Mesenteric fat pad (tissue), 1 donor: ENCODE measurements around the gene SHANK1. TPM values are rescaled to one million over a fixed set of nuclear protein-coding genes. Genes with fewer than 3 reads are reported as not detected.
"Not testable (repeated sequence)": the region's sequence is repeated elsewhere in the genome, so short reads cannot be mapped to it uniquely, and the experiment has no call there.

Experiments used
- DNase-seq: peaks from one replicate; pipeline ENCODE4 v3.0.0-alpha.2; 2020; ENCODE audit warnings: low spot score
- total RNA-seq: library from RNA; stranded (reverse); fragmentation: NEBNext Ultra II Directional; extraction: Animal tissue kit (Norgen Biotek cat#: 25700); gene quantifications from one replicate; pipeline ENCODE4 v1.2.1, GENCODE V29; 2021
- donor health status: DM: yes; HTN: yes; CAD: no.

SHANK1 gene
- total RNA-seq, 1 donor from 2014 or later = 0.74 TPM

DNA sequence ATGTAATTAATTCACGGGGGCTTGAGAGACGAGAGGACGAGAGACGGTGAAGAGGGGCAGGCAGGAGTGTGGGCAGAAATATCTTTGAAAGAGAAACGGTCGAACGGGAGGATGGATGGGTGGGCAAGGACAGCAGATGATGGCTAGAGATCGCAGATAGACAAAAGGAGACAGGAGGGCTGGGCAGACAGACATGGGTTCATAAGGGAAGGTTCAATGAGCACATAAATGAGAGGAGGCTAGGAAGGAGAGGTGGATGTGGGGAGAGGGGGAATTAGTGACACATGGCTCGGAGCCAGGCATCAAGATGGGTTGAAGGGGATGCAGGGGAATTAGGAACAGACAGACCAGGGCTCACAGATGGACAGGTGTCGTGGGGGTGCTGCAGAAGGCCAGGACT lies 81.0 kb downstream of the SHANK1 start:
- DNase-seq = no peak

DNA sequence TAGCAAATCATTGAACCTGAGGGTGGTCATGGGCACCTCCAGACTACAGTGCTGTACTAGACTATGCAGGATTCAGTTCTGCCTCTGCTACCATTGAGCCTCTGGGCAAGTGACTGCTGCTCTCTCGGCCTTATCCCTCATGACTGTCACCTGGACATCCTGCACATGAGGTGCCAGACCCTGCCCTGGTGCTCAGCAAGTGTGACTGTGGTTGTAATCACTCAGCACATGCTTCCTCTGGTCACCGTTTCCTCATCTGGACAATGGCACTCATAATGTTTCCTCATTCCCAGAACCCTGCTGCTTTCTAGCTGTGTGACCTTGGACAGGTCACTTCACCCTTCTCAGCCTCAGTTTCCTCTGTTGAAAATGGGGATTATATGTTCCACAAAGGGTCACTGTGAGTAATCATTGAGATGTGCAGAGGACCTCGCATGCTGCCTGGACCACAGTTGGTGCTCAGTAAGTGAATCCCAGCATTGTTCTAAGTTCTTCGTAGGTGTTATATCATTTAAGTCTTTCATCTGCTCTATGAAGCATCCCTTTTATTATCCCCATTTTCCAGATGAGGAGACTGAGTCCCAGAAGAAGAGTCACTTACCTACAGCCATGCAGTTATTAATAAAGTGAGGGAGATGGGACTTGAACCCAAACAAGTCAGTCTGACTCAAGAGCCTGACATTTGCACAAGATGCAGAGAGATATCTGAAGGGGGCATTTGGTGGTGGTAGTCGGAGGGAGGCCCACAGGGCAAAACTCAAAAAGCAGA lies 83.1 kb downstream of the SHANK1 start:
- DNase-seq = no peak

DNA sequence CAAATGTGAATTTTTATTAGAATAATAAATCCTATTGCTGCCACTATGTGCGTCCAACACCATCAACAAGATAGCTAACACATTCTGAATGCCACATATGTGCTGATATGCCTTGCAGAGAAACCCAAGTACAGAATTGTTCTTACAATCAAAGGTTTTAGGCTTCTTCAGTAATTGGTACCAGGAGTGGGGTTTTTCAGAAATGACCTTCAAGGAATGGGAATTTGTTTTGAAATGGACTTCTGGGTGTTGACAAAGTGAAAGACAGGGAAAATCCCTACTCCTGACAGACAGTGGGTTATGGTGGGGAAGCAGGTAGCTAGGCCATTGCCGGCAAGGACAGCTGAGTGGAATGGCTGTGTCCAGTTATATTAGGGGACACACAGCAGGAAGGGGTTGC lies 85.6 kb downstream of the SHANK1 start:
- no peak for DNase-seq

DNA sequence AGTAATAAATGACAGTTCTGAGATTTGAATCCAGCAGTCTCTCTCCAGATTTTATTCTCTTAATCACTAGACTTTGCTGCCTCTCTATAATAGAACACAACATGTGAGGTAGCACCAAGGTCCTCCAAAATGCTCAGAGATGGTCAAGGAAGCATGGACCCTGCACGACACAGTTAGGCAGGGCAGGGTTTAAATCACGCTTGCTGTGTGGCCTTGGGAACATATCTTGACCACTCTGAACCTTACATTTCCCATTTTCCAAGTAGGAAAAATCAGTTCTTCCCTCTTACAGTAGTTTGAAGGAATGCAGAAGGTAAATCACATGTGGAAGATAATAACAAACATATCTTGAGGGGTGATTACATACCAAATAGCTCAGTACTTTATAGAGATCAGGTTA lies 86.2 kb downstream of the SHANK1 start:
- DNase-seq = no peak

DNA sequence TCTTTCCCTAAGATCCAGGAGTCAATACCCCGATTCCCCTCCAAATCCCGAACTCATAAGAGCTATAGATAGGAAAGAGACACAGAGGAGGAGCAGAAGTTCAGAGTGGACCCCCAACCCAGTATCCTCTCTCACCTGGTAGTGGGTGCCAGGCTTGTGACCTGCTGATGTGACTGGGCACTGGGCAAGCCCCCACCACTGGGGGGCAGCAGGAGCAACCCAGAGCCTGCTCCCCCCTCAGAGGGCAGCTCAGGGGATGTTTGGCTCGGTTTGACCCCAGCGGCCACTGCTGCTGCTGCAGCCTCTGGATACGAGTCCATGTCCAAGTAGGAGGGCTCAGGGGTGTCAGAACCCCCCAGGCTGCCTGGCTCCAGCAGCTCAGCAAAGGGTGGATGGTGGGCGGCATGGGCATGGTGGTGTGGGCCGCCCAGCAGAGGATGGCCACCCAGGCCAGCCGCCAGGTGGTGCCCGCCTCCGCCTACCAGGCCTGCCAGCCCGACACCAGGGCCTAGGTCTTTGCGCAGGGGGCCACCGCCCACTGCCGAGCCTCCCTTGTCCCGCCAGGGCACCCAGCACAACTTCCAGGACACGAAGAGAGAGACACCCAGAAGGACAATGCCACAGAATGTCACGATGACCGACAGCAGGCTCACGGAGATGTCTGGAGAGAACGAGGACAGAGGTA lies 87.3 kb downstream of the SHANK1 start:
- no peak for DNase-seq

DNA sequence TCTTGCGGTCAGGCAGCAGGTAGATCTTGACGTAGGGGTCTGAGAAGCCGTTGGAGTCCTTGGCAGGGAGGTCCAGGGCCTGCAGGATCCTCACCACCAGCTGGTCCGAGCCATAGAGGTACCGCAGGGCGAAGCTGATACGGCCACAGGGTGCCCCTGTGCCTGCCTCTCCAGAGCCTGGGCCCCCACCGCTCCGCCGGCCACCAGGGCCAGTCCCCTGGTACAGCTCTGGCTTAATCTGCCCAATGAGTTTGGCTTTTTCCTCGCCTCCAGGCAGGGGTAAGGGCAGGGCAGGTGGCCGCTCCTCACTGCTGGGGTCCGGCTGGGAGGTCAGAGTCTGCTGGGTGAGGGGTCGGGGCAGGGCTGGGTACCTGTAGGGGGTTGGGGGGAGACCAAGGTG lies 89.8 kb downstream of the SHANK1 start:
- DNase-seq = no peak

- no peak for DNase-seq
Observed at GRCh38 chr19:50629194-50629593, 90.4 kb downstream of the SHANK1 start.

- no peak for DNase-seq
Observed at GRCh38 chr19:50628551-50628950, 91.1 kb downstream of the SHANK1 start.

- no peak for DNase-seq
Observed at GRCh38 chr19:50628146-50628545, 91.5 kb downstream of the SHANK1 start.

DNA sequence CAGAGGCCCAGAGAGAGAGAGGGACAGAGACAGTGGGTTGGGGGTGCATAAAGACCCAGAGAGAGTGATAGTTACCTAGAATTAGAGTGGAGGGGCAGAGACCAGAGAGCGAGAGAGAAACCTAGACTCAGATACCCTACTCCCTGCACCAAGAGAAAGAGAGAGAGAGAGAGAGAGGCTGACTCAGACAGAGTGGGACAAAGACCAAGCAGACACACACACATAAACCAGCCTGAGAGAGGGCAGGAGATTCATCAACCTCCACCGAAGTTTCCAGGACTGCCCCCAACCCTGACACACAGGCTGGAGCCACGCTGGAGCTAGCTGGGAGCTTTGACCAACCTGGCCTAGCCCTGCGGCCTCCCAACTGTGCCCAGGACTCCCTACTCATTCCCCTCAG lies 92.8 kb downstream of the SHANK1 start:
- DNase-seq = no peak

DNA sequence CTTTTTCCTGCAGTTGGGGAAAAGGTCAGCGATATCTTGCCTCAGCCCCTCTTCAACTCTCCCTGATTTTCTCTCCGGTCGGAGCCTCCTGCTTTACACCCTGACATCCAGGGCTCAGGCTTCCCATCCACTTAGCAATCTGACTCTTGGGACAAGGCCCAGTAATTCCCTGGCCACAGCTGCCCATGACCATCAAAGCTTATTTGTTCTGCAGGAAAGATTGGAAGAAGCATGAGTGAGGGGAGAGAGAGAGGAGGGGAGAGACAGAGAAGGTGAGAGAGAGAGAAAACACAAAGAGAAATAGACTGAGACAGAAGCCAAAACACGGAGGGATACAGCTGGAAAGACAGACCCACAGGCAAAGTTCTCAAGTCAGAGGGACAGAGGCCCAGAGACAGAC lies 93.6 kb downstream of the SHANK1 start:
- no peak for DNase-seq

- DNase-seq = no peak
Observed at GRCh38 chr19:50624949-50625600, 94.5 kb downstream of the SHANK1 start.

DNA sequence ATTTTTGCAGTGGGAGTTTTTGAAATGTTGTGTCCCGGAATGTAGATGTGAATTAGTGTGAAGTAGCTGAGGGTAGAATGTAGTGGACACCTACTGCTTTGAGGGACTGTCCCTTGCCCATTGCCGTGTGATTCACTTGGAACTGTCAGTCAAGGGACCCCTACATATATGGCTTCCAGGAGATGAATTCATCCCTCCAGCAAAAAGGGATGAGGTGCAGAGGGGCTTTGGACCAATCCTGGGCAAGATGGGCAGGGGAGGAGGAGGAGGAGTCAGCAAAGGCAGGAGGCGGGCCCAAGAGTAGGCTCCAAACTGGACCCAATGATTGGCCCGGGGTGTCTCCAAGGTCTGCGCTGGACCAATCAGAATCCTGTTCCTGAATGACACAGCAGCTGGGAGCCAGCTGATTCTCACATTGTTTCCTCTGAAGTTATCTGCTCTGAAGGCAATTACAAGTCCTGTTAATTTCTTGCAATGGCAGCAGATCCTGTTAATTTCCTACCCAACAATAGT lies 99.2 kb downstream of the SHANK1 start:
- DNase-seq = peak; percentile 30

DNA sequence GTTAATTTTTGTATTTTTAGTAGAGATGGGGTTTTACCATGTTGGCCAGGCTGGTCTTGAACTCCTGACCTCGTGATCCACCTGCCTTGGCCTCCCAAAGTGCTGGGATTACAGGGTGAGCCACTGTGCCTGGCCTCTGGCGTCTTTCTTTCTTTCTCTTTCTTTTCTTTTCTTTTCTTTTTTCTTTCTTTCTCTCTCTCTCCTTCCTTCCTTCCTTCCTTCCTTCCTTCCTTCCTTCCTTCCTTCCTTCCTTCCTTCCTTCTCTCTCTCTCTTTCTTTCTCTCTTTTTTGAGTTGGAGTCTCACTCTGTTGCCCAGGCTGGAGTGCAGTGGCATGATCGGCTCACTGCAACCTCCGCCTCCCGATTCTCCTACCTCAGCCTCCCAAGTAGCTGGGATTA lies 100.4 kb downstream of the SHANK1 start:
- DNase-seq = not testable (repeated sequence)

GRCh38 chr19:50618379-50618778 lies 101.2 kb downstream of the SHANK1 start:
- DNase-seq = not testable (repeated sequence)

- not testable (repeated sequence) for DNase-seq
Observed at GRCh38 chr19:50612504-50613404, 106.8 kb downstream of the SHANK1 start.

Other genes starting within 250 kb of the SHANK1 start
- gene EMC10, start 243.3 kb downstream of the SHANK1 start, total RNA-seq = 53.3 TPM
- gene GARIN5A, start 243.0 kb downstream of the SHANK1 start, total RNA-seq = 0.35 TPM
- 44.9 TPM for gene JOSD2, start 208.6 kb downstream of the SHANK1 start, total RNA-seq
- gene ASPDH, start 205.9 kb downstream of the SHANK1 start, total RNA-seq = not detected
- gene LRRC4B, start 151.4 kb downstream of the SHANK1 start, total RNA-seq = 1.6 TPM
- 0.51 TPM for gene SYT3, start 79.9 kb downstream of the SHANK1 start, total RNA-seq
- not detected for gene C19orf81, start 70.4 kb downstream of the SHANK1 start, total RNA-seq
- gene CLEC11A, start 3.6 kb upstream of the SHANK1 start, total RNA-seq = 13.2 TPM
- not detected for gene GPR32, start 50.7 kb upstream of the SHANK1 start, total RNA-seq
- not detected for gene ACP4, start 70.6 kb upstream of the SHANK1 start, total RNA-seq
- 1.1 TPM for gene KLK1, start 104.0 kb upstream of the SHANK1 start, total RNA-seq
- gene KLK15, start 113.8 kb upstream of the SHANK1 start, total RNA-seq = not detected
- not detected for gene KLK3, start 135.1 kb upstream of the SHANK1 start, total RNA-seq
- gene KLK2, start 153.6 kb upstream of the SHANK1 start, total RNA-seq = not detected
- gene KLK4, start 191.6 kb upstream of the SHANK1 start, total RNA-seq = not detected
- gene KLK5, start 233.2 kb upstream of the SHANK1 start, total RNA-seq = not detected
- gene KLK6, start 249.8 kb upstream of the SHANK1 start, total RNA-seq = not detected